Suprapubic skin (tissue), 4 donors: ENCODE data around the gene SYNJ2. TPM values are rescaled to one million over a fixed set of nuclear protein-coding genes. Genes with fewer than 3 reads are reported as not detected.

Source experiments
- DNase-seq, 2 donors: peaks; one replicate each; pipeline ENCODE4 v3.0.0-alpha.2; 2019; ENCODE audit warnings: low spot score in 2 of 2
- H3K27ac ChIP-seq: fragments of 200-600 bp; sonication (generic); one replicate; pipeline ENCODE4 v1.5.1; 2019
- H3K27me3 ChIP-seq: fragments of 200-600 bp; sonication (generic); one replicate; pipeline ENCODE4 v1.5.1; 2019
- H3K36me3 ChIP-seq: fragments of 200-600 bp; sonication (generic); one replicate; pipeline ENCODE4 v1.5.1; 2019
- H3K4me1 ChIP-seq: fragments of 200-600 bp; sonication (generic); one replicate; pipeline ENCODE4 v1.5.1; 2019
- H3K4me3 ChIP-seq: fragments of 200-600 bp; sonication (generic); one replicate; pipeline ENCODE4 v1.5.1; 2019; ENCODE audit warnings: mild to moderate bottlenecking
- H3K9me3 ChIP-seq: fragments of 200-600 bp; sonication (generic); one replicate; pipeline ENCODE4 v1.5.1; 2019
- CTCF ChIP-seq, 2 donors: fragments of 200-600 bp in 1 of 2; fragments of 450-650 bp in 1 of 2; sonication (generic) in 1 of 2; IDR thresholded peaks; one replicate each; pipeline ENCODE4 v1.5.1; 2016 to 2019; ENCODE audit warnings: antibody characterized with exemption in 2 of 2, mild to moderate bottlenecking in 1 of 2, moderate library complexity in 1 of 2
- EP300 ChIP-seq: sonication (generic); formaldehyde crosslinking; IDR thresholded peaks from one replicate; pipeline ENCODE4 v1.6.1; 2017; ENCODE audit warnings: antibody characterized with exemption
- POLR2A ChIP-seq, 2 donors: fragments of 450-650 bp; IDR thresholded peaks; one replicate each; pipeline ENCODE4 v1.6.1; 2017; ENCODE audit warnings: antibody characterized with exemption in 2 of 2, mild to moderate bottlenecking in 2 of 2, moderate library complexity in 2 of 2
- POLR2AphosphoS5 ChIP-seq, 3 donors: sonication (generic); formaldehyde crosslinking; IDR thresholded peaks; one replicate each; pipeline ENCODE4 v1.6.1; 2017; ENCODE audit warnings: antibody characterized with exemption in 3 of 3
- WGBS: methylation state at CpG from one replicate; pipeline ENCODE4 v1.1.5; 2018; 5-methylcytosine and 5-hydroxymethylcytosine counted together
- total RNA-seq, 4 donors: library from RNA; depleted of rRNA; stranded (reverse); fragments of >200 nt; gene quantifications; one replicate each; pipeline ENCODE4 v1.1.0, GENCODE V29; 2016

The SYNJ2 gene
- total RNA-seq, 4 donors from 2014 or later: 4.3 to 10.7 (median 6.8) TPM

GRCh38 chr6:158021814-158022748 lies 40.4 kb downstream of the SYNJ2 start:
- Histone ChIP-seq H3K27me3 (no peaks in the 10 kb centered on the region), H3K27ac (no peak overlapping the region), H3K9me3 (no peaks in the 10 kb centered on the region), H3K4me1 (peaks cover 24% of the 10 kb centered on the region), H3K4me3 (no peak overlapping the region), H3K36me3 (no peaks in the 10 kb centered on the region)
- TF ChIP-seq POLR2A (IDR thresholded peaks at IDR 0.05): no peak
- TF ChIP-seq POLR2AphosphoS5 (IDR thresholded peaks at IDR 0.05): no peak
- TF ChIP-seq CTCF (IDR thresholded peaks at IDR 0.05): no peak
- no peak for TF ChIP-seq EP300
- no peak for DNase-seq
- WGBS: 96% methylated on average over 5 of the region's 14 CpGs

GRCh38 chr6:158022749-158023596 lies 41.3 kb downstream of the SYNJ2 start:
- 84% methylated on average over 14 of the region's 14 CpGs for WGBS
- no peak overlapping the region for H3K4me3 ChIP-seq
- H3K27me3 ChIP-seq: no peaks in the 10 kb centered on the region
- no peak overlapping the region for H3K27ac ChIP-seq
- H3K9me3 ChIP-seq: no peaks in the 10 kb centered on the region
- peaks cover 32% of the 10 kb centered on the region for H3K4me1 ChIP-seq
- TF ChIP-seq POLR2AphosphoS5 (IDR thresholded peaks at IDR 0.05) (no peak), POLR2A (IDR thresholded peaks at IDR 0.05) (no peak), CTCF (IDR thresholded peaks at IDR 0.05) (no peak), EP300 (no peak)
- DNase-seq: no peak
- no peaks in the 10 kb centered on the region for H3K36me3 ChIP-seq

- Histone ChIP-seq H3K4me1 (peaks cover 33% of the 10 kb centered on the region), H3K4me3 (no peak overlapping the region), H3K9me3 (no peaks in the 10 kb centered on the region), H3K36me3 (no peaks in the 10 kb centered on the region), H3K27ac (no peak overlapping the region), H3K27me3 (no peaks in the 10 kb centered on the region)
- 84% methylated on average over 5 of the region's 5 CpGs for WGBS
- no peak for DNase-seq
- TF ChIP-seq EP300 (no peak), POLR2A (IDR thresholded peaks at IDR 0.05) (no peak), CTCF (IDR thresholded peaks at IDR 0.05) (no peak), POLR2AphosphoS5 (IDR thresholded peaks at IDR 0.05) (no peak)
Measured at GRCh38 chr6:158023597-158023939, 41.9 kb downstream of the SYNJ2 start.

- Histone ChIP-seq H3K4me1 (peaks cover 23% of the 10 kb centered on the region), H3K36me3 (no peaks in the 10 kb centered on the region), H3K4me3 (no peak overlapping the region), H3K9me3 (no peaks in the 10 kb centered on the region), H3K27me3 (no peaks in the 10 kb centered on the region), H3K27ac (no peak overlapping the region)
- 84% methylated on average over 16 of the region's 16 CpGs for WGBS
- no peak for DNase-seq
- TF ChIP-seq POLR2AphosphoS5 (IDR thresholded peaks at IDR 0.05): no peak
- TF ChIP-seq EP300: no peak
- no peak for TF ChIP-seq CTCF (IDR thresholded peaks at IDR 0.05)
- TF ChIP-seq POLR2A (IDR thresholded peaks at IDR 0.05): no peak
Measured at GRCh38 chr6:158024566-158025297, 43.1 kb downstream of the SYNJ2 start.
